ENCODE results near the gene MDN1. TPM values are rescaled to one million over a fixed set of nuclear protein-coding genes. Genes with fewer than 3 reads are reported as not detected.

The MDN1 gene
- total and polyA plus RNA-seq, 5 donors, result 15.4 to 29.6 (median 24.0) TPM

- ATAC-seq (peak; percentile 53 to 58), DNase-seq (no peak)
- H3K9me3 ChIP-seq (ENCODE audit: control insufficient read depth, low read length), result no peaks in the 10 kb centered on the region
- H3K4me1 ChIP-seq (ENCODE audit: control insufficient read depth, insufficient read depth, low read length), result peaks cover 3% of the 10 kb centered on the region
- 29% methylated on average over 7 of the region's 7 CpGs for WGBS
- peak overlapping the region; percentile 10 for H3K27ac ChIP-seq (ENCODE audit: low read length)
- intact Hi-C loops (cut with DNase I), result no loop called here
- no peak overlapping the region for H3K4me3 ChIP-seq (ENCODE audit: low read length)
- no peaks in the 10 kb centered on the region for H3K27me3 ChIP-seq (ENCODE audit: control insufficient read depth, insufficient read depth)
Measured at GRCh38 chr6:89675949-89676748, 143.4 kb downstream of the MDN1 start.

- 78% methylated on average over 7 of the region's 7 CpGs for WGBS
- Histone ChIP-seq H3K27ac (ENCODE audit: low read length) (peak overlapping the region; percentile 30), H3K4me3 (ENCODE audit: low read length) (no peak overlapping the region), H3K9me3 (ENCODE audit: control insufficient read depth, low read length) (no peaks in the 10 kb centered on the region), H3K27me3 (ENCODE audit: control insufficient read depth, insufficient read depth) (no peaks in the 10 kb centered on the region), H3K4me1 (ENCODE audit: control insufficient read depth, insufficient read depth, low read length) (peaks cover 2% of the 10 kb centered on the region)
- ATAC-seq (peak in 1 of 2 donors; percentile 15), DNase-seq (no peak)
- intact Hi-C loops (cut with DNase I), result no loop called here
Measured at GRCh38 chr6:89670935-89671565, 148.5 kb downstream of the MDN1 start.

GRCh38 chr6:89669002-89669401, 150.6 kb downstream of the MDN1 start:
- peak in 1 of 3 donors; percentile 55 for DNase-seq
- peaks cover 2% of the 10 kb centered on the region for H3K4me1 ChIP-seq (ENCODE audit: control insufficient read depth, insufficient read depth, low read length)
- H3K27me3 ChIP-seq (ENCODE audit: control insufficient read depth, insufficient read depth), result no peaks in the 10 kb centered on the region
- intact Hi-C loops (cut with DNase I), result no loop called here
- peak overlapping the region; percentile 21 for H3K27ac ChIP-seq (ENCODE audit: low read length)
- no peak overlapping the region for H3K4me3 ChIP-seq (ENCODE audit: low read length)
- H3K9me3 ChIP-seq (ENCODE audit: control insufficient read depth, low read length), result no peaks in the 10 kb centered on the region
- peak in 1 of 2 donors; percentile 25 for ATAC-seq
- 38% methylated on average over 6 of the region's 6 CpGs for WGBS

GRCh38 chr6:89667872-89668556, 151.6 kb downstream of the MDN1 start:
- intact Hi-C loops (cut with DNase I), result no loop called here
- no peak for DNase-seq
- no peak overlapping the region for H3K4me3 ChIP-seq (ENCODE audit: low read length)
- H3K4me1 ChIP-seq (ENCODE audit: control insufficient read depth, insufficient read depth, low read length), result peaks cover 2% of the 10 kb centered on the region
- no peak for ATAC-seq
- 81% methylated on average over 5 of the region's 5 CpGs for WGBS
- H3K27me3 ChIP-seq (ENCODE audit: control insufficient read depth, insufficient read depth), result no peaks in the 10 kb centered on the region
- H3K9me3 ChIP-seq (ENCODE audit: control insufficient read depth, low read length), result no peaks in the 10 kb centered on the region
- no peak overlapping the region for H3K27ac ChIP-seq (ENCODE audit: low read length)

- ATAC-seq, result no peak
Measured at GRCh38 chr6:89662659-89663223, 156.9 kb downstream of the MDN1 start.

GRCh38 chr6:89661559-89661958, 158.0 kb downstream of the MDN1 start:
- Histone ChIP-seq H3K9me3 (ENCODE audit: control insufficient read depth, low read length) (no peaks in the 10 kb centered on the region), H3K4me3 (ENCODE audit: low read length) (no peak overlapping the region), H3K27me3 (ENCODE audit: control insufficient read depth, insufficient read depth) (no peaks in the 10 kb centered on the region), H3K4me1 (ENCODE audit: control insufficient read depth, insufficient read depth, low read length) (no peaks in the 10 kb centered on the region), H3K27ac (ENCODE audit: low read length) (no peak overlapping the region)
- DNase-seq (no peak), ATAC-seq (no peak)
- WGBS, result 68% methylated on average over 1 of the region's 1 CpG
- intact Hi-C loops (cut with DNase I), result no loop called here

More at GRCh38 chr6:89662659-89663223, 156.9 kb downstream of the MDN1 start:
- Histone ChIP-seq H3K27me3 (ENCODE audit: control insufficient read depth, insufficient read depth) (no peaks in the 10 kb centered on the region), H3K4me3 (ENCODE audit: low read length) (no peak overlapping the region), H3K27ac (ENCODE audit: low read length) (no peak overlapping the region), H3K9me3 (ENCODE audit: control insufficient read depth, low read length) (no peaks in the 10 kb centered on the region), H3K4me1 (ENCODE audit: control insufficient read depth, insufficient read depth, low read length) (no peaks in the 10 kb centered on the region)
- DNase-seq, result no peak
- 97% methylated on average over 4 of the region's 4 CpGs for WGBS
- intact Hi-C loops (cut with DNase I), result no loop called here

GRCh38 chr6:89660981-89661380, 158.6 kb downstream of the MDN1 start:
- H3K4me1 ChIP-seq (ENCODE audit: control insufficient read depth, insufficient read depth, low read length), result no peaks in the 10 kb centered on the region
- WGBS, result 88% methylated on average over 4 of the region's 4 CpGs
- no peaks in the 10 kb centered on the region for H3K27me3 ChIP-seq (ENCODE audit: control insufficient read depth, insufficient read depth)
- intact Hi-C loops (cut with DNase I), result no loop called here
- DNase-seq (no peak), ATAC-seq (peak in 1 of 2 donors; percentile 43)
- no peak overlapping the region for H3K27ac ChIP-seq (ENCODE audit: low read length)
- H3K9me3 ChIP-seq (ENCODE audit: control insufficient read depth, low read length), result no peaks in the 10 kb centered on the region
- H3K4me3 ChIP-seq (ENCODE audit: low read length), result no peak overlapping the region

- Histone ChIP-seq H3K27me3 (ENCODE audit: control insufficient read depth, insufficient read depth) (no peaks in the 10 kb centered on the region), H3K27ac (ENCODE audit: low read length) (no peak overlapping the region), H3K4me1 (ENCODE audit: control insufficient read depth, insufficient read depth, low read length) (no peaks in the 10 kb centered on the region), H3K9me3 (ENCODE audit: control insufficient read depth, low read length) (no peaks in the 10 kb centered on the region), H3K4me3 (ENCODE audit: low read length) (no peak overlapping the region)
- ATAC-seq (no peak), DNase-seq (no peak)
- intact Hi-C loops (cut with DNase I), result no loop called here
- WGBS, result 92% methylated on average over 13 of the region's 13 CpGs
Measured at GRCh38 chr6:89657445-89658158, 162.0 kb downstream of the MDN1 start.

GRCh38 chr6:89655122-89655521, 164.5 kb downstream of the MDN1 start:
- no peak overlapping the region for H3K4me3 ChIP-seq (ENCODE audit: low read length)
- no peaks in the 10 kb centered on the region for H3K27me3 ChIP-seq (ENCODE audit: control insufficient read depth, insufficient read depth)
- no peak overlapping the region for H3K27ac ChIP-seq (ENCODE audit: low read length)
- DNase-seq (no peak), ATAC-seq (no peak)
- 95% methylated on average over 2 of the region's 2 CpGs for WGBS
- no peaks in the 10 kb centered on the region for H3K9me3 ChIP-seq (ENCODE audit: control insufficient read depth, low read length)
- no peaks in the 10 kb centered on the region for H3K4me1 ChIP-seq (ENCODE audit: control insufficient read depth, insufficient read depth, low read length)
- intact Hi-C loops (cut with DNase I), result no loop called here

- DNase-seq (no peak), ATAC-seq (no peak)
- Histone ChIP-seq H3K4me3 (ENCODE audit: low read length) (no peak overlapping the region), H3K27me3 (ENCODE audit: control insufficient read depth, insufficient read depth) (no peaks in the 10 kb centered on the region), H3K4me1 (ENCODE audit: control insufficient read depth, insufficient read depth, low read length) (no peaks in the 10 kb centered on the region), H3K9me3 (ENCODE audit: control insufficient read depth, low read length) (no peaks in the 10 kb centered on the region), H3K27ac (ENCODE audit: low read length) (no peak overlapping the region)
- 88% methylated on average over 8 of the region's 8 CpGs for WGBS
- intact Hi-C loops (cut with DNase I), result no loop called here
Measured at GRCh38 chr6:89650579-89650978, 169.0 kb downstream of the MDN1 start.

All from right cardiac atrium (tissue), 5 donors.